NCI-H748 treated with DMSO at 0.1 percent for 48 hours (cell line): Measurements from ENCODE around the gene PSMC6.
A peak's percentile ranks its signal among the peaks of the same experiment; 100 is the strongest.
"Not testable (repeated sequence)": the region's sequence is repeated elsewhere in the genome, so short reads cannot be mapped to it uniquely, and the experiment has no call there.

Source experiments
- DNase-seq: peaks from one replicate; lab custom pipeline; 2025; lab: John Stamatoyannopoulos, UW

Gene PSMC6

DNA sequence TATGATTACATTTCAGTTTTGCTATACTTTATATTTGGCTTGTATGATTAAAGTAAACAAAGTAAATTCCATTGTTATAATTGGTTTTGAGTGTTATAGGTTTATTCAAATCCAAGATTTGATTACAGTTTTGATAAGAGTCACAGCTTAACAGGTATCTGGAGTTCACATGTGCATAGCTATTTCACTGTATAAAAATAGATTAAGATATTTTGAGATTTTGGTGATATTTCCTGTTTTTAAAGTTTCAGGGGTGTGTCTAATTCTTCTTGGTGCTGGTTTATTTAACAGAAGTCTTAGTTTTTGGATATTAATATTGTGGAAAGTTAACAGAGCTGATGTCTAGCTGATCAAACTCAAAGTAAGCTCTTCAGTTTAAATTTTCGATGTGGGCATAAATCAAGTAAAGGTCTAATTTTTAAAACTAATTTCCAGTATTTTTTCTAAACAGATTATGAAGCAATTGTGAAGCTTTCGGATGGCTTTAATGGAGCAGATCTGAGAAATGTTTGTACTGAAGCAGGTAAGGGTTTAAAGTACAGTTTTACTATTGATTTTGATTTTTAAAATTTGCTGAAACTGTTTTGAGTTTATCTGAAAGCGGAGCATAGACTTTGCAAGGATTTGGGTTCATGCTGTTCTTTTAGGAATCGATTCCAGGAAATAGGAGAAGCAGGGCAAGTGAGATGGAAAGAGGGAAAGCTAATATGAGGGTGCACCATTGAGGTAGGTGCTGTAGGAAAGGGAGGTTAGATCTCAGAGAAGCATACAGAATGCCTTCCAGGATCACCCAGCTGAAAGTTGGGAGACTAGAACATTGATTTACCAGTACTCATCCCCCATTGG is 16.7 kb downstream of the PSMC6 start:
- no peak for DNase-seq

DNA sequence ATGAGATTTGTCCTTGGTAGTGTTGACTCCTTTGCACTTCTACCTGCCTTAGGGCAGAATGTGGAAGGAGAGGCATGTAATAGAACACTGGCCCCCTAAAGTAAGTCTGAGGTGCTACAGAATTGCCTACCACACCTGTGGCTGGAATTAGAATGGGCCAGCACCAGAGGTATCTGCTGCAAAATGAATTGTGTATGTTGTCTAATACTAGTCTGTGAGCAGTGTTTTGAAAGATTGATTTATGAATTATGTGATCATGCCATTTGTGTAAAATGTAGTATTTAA is 17.3 kb downstream of the PSMC6 start:
- DNase-seq = no peak

DNA sequence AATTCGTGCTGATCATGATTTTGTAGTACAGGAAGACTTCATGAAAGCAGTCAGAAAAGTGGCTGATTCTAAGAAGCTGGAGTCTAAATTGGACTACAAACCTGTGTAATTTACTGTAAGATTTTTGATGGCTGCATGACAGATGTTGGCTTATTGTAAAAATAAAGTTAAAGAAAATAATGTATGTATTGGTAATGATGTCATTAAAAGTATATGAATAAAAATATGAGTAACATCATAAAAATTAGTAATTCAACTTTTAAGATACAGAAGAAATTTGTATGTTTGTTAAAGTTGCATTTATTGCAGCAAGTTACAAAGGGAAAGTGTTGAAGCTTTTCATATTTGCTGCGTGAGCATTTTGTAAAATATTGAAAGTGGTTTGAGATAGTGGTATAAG is 20.5 kb downstream of the PSMC6 start:
- DNase-seq = not testable (repeated sequence)

DNA sequence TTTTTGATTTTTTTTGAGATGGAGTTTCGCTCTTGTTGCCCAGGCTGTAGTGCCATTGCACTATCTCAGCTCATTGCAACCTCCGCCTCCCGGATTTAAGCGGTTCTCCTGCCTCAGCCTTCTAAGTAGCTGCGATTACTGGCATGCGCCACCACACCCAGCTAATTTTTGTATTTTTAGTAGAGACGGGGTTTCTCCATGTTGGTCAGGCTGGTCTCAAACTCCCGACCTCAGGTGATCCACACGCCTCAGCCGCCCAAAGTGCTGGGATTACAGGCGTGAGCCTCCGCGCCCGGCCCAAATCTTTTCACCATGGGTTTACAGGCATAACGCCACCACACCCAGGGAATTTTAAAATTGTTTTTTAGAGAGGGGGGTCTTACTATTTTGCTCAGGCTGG is 22.0 kb downstream of the PSMC6 start:
- not testable (repeated sequence) for DNase-seq

DNA sequence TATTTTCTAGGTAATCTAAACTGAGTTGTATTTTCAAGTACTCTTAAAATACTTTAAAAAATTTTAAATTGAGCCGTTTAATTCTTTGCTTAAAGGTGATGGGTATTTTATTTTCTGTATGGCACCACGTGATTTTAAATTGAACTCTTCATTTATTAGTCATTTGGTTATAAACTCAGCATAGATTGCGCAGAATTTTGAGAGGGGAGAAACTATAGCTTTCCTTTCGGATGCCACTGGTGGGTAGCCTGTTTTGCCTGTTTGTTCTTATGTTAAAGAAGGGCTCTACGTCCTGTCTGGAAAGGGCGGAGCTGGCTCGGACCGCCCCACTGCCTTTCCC is 22.6 kb downstream of the PSMC6 start:
- no peak for DNase-seq

DNA sequence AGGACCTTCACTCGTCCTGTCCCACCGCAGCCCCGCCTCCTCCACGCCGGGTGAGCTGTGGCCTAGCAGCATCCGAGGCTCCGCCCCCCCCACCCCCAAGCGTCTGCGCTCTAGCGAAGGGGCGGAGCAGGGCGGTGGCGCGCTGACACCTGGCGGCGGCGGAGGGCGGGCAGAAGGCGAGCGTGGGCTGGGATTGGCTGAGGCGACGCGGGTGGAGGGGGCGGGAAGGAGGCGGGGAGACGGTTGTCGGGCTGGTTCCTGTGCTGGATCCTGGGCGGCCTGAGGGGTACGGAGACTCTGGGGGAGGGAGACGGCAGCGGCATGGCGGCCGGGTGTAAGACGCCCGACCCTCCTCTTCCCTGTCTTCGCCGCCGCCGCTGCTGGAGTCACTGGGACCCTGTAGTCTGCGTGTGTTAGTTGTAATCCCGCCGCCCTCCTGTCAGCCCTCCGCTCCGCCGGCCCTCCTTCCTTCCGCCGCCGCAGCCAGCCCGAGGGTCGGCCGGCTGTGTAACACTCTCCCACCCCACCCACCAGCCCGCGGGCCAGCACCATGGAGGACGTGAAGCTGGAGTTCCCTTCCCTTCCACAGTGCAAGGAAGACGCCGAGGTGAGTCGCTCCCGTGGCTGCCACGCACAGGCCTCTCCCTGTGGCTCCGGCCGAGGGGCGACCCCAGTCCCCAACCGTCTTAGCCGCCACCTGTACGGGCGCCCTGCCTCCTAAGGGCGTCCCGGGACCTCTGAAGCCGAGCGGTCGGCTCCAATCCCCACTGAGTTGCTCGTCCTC is 23.1 kb downstream of the PSMC6 start, which contains the start of gene STYX:
TSS of gene STYX (plus strand) at position 242 of the 784 bp plus-strand sequence. CDS start at position 551, 309 bp downstream.
- DNase-seq = peak; percentile 93

DNA sequence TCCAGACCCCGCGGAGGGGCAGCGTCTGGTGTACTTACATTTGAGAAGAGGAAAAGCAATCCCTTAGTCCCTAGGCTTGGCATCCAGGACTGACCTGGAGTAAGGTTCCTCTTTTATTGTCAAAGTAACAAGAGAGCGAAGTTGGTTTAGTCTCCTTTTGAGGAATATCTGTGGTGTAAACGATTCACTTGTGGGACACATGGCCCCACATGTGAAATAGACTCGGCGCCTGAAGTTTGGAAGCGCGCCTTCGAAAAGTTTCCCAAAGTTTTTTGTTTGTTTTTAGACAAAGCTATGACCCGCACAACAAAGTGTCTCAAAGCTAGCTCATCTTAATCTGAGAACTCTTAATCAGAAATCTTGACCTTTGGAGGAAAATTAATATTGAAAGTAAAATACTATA is 23.7 kb downstream of the PSMC6 start:
- DNase-seq = no peak

DNA sequence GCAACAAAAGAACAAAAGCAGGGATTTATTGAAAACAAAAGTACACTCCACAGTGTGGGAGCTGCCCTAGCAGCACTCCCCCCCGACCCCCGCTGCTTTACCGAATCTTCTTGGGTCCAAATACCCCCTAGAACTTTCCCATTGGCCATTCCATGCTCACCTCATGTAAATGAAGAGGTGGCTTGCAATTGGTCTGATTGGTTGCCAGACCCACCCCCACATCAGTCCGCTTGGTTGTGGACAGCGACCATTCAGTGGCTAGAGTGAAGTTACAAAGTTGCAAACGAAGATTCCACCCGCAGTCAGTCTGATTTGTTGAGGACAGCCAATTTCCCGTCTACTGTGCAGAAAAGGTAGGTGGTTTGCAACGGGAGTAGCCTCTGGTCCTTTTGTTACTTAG is 26.8 kb downstream of the PSMC6 start:
- no peak for DNase-seq

DNA sequence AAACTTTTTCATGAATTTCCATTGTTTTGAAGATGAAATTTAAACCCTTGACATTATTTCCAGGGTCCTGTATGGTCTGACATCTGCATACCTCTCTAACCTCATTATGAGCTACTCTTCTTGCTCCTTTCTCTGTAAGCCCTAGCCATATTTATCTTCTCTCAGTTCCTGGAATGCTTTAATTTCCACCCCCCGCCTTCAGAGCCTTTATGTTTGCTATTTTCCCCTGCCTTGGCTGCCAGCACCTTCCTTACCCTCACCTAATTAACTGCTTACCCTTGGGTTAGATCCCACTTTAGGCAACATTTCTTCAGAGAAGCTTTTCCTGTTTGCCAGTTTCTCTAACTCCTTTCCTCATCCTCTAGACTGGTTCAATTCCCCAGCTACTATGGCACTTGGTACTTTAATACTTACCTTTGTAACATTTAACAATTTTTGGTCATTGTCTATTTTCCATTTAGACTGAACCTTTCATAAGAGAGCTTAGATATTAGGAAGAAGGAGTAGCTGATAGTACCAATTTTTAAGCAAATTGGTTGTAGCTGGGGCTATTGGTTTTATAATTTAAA is 29.0 kb downstream of the PSMC6 start:
- no peak for DNase-seq

DNA sequence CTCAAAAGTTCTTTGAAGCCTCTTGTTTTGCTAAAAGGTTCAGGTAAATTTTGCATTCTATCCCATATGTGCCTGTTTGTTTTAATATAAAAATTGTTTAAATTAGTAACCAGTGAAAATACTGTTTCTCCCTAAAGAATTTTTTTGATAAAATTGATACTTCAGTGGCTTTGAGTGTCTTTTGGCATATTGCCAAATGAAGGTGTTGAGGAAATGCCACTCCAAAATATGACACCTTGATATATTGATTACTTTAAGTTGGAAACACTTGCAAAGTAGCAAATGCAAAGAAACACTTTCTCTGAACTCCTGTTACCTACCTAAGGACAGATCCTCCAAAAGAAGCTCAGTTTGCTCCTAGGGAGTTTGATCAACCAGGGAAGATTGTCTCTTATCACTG is 31.4 kb downstream of the PSMC6 start:
- DNase-seq = no peak

DNA sequence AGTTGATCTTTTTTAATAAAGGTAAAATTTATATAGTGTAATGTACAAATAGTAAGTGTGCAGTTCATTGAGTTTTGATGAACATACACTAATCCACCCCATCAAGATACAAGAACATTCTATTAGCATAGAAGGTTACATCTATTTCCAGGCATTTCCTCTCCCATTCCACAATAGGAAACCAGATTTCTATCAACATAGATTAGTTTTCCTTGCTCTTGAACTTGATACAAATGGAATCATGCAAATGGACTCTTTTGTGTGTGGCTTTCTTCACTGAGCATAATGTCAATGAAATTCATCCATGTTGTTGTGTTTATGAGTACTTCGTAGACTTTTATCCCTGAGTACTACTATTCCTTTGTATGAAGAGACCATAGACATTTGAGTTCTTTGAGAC is 33.8 kb downstream of the PSMC6 start:
- DNase-seq = no peak

DNA sequence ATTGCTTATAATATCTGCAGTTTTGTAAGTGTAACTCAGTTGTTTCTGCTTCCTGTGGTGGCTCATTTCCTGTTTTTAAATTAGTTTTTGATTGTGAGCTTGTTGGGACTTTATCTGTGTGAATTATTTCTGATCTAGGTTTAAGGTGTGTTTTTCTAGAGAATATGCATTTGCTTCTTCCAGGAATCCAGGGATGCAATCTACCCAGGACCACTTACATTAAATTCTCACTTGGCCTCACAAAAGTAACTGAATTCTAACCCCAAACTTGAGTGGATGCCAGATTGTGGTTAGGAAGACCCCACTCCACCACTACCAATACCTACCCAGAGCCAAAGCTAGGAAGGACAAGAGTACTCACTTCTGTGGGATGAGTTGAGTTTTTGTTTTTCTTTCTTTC is 34.9 kb downstream of the PSMC6 start:
- no peak for DNase-seq

DNA sequence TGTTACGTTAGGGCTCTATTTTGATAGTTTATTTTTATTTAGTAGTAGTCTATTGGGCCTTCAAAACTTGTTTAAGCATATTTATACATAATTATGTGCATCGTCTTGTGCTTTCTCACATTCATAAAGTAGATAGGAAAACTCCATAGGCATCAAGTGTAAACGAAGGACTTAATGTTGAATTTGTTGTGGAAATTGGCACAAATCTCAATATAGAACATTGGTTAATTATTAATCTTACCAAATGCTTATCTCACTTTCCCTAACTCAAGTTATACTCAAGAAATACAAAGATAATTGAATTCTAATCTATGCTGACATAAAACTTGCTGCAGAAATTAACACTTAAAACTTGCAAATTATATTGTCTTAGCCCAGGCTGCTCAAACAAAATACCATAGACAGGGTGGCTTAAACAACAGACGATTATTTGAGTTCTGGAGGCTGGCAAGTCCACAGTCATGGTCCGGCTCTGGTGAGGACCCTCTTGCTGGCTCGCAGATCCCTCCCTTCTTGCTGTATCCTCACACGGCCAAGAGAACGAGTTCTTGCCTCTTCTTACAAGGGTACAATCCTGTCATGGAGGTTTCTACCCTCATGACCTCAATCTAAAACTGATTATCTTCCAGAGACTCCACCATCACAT is 41.8 kb downstream of the PSMC6 start:
- DNase-seq = no peak

DNA sequence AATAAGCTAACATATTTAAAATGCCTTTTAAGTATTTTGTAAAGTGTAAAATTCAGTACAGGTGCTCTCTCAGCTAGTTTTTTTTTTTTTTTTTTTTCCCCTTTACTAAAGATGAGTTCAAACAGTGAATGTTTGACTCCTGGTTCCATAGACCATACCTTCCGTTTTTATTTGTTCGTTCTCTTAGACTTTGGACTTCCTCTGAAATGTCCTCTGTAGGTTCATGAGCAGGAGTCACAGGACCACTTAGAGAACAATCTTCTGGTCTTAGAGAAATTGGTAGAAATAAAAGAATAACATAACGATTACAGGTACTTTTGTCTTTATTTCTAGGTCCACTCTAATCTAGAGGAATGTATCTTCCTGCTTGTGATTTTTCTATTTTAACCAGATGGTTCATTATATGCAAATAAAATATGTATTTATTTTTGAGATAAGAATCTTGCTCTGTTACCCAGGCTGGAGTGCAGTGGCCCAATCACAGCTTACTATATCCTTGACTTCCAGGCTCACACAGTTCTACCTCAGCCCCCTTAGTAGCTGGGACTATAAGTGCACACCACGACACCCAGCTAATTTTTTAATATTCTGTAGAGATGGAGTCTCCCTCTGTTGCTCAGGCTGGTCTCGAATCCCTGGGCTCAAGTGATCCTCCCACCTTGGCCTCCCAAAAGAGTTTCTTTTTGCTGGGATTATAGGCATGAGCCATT is 48.8 kb downstream of the PSMC6 start:
- no peak for DNase-seq

DNA sequence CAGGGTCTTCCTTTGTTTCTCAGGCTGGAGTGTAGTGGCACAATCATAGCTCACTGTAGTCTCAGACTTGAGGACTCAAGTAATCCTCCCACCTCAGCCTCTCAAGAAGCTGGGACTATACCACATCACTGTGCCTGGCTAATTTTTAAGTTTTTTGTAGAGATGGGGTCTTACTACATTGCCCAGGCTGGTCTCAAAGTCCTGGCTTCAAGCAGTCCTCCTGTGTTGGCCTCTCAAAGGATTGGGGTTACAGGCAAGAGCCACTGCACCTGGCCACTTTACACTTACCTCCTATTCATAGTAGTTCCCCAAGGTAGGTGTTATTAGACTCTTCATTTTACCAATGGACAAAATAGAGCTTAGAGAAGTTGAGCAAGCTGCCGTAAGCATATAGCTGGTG is 52.1 kb downstream of the PSMC6 start:
- DNase-seq = no peak

DNA sequence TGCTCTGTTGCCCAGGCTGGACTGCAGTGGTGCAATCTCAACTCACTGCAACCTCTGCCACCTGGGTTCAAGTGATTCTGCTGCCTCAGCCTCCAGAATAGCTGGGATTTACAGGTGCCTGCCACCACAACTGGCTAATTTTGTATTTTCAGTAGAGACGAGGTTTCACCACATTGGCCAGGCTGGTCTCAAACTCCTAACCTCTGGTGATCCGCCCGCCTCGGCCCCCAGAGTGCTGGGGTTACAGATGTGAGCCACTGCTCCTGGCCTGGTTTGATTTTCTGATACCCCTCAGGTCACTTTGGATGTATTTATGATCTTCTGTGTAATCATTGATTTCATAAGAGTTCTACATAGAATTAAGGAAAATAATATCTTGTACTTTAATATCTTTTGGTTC is 55.9 kb downstream of the PSMC6 start:
- DNase-seq = not testable (repeated sequence)

DNA sequence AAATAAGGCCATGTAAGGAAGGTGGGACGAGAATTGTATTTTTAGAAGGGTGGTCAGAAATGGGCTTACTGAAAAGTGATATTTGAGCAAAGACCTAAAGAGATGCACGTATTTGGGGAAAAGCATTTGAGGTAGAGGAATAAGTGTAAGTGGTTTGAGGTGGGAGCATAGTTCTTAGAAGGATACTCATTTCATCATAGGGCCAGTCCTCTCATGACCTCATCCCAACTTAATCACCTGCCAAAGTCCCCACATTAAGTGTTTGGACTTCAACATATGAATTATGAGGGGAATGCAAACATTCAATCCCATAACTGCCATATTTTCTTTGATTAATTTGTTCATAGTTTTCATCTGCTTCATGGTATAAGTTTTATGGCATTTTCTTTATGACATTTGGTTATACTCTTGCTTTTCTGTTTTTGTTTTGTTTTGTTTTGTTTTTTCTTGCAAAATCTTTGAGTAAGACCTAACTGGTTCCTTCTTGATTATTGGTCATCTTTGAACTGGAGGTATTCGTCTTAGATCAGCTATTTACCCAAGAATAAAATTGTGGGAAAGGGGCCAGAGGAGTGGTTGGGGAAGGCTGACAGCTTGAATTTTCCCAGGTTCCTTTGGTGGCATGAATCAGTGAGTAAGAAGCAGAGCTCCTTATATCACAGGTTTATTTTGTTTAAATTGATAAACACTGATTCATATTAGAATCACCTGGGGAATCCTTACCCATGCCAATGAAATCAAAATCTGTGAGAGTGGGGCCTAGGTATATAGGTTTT is 60.2 kb downstream of the PSMC6 start:
- DNase-seq = no peak

DNA sequence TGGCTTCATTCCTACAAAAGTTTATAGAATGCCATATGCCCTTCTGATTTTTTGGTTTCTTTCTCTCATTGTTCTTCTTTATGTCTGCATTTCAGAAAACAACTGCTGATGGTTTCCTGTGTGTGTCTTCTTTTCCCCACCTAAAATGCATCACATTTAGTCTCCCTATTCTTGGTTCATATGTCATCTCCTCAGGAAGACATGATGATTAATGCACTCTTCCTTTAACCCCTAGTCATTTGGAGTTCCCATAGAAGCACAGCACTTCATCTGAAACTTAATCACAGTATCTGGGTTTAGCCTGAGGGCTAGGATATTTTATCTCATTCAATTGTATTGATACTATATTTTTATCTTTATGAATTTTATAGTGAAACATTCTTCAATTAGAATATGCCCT is 62.9 kb downstream of the PSMC6 start:
- DNase-seq = no peak

DNA sequence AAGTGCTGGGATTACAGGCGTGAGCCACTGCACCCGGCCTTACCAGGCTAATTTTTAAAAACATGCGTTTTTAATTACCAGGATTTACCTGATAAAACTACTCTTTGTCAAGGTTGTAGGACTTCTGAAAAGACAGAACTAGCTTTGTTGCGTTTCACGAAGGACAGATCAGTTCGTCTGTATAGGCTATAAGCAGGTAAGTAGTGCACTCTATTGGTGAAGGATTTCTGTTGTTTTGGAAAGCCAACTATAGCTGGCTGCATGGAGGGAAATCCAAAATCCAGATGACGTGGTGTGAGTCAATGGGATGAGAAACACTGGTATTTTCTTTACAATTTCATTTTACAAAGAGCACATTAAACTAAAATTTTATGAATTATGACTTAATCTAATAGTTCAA is 69.8 kb downstream of the PSMC6 start:
- no peak for DNase-seq
